ENCODE measurements around the gene ITPKA.
"Not testable (repeated sequence)": the region's sequence is repeated elsewhere in the genome, so short reads cannot be mapped to it uniquely, and the experiment has no call there.

Gene ITPKA

DNA sequence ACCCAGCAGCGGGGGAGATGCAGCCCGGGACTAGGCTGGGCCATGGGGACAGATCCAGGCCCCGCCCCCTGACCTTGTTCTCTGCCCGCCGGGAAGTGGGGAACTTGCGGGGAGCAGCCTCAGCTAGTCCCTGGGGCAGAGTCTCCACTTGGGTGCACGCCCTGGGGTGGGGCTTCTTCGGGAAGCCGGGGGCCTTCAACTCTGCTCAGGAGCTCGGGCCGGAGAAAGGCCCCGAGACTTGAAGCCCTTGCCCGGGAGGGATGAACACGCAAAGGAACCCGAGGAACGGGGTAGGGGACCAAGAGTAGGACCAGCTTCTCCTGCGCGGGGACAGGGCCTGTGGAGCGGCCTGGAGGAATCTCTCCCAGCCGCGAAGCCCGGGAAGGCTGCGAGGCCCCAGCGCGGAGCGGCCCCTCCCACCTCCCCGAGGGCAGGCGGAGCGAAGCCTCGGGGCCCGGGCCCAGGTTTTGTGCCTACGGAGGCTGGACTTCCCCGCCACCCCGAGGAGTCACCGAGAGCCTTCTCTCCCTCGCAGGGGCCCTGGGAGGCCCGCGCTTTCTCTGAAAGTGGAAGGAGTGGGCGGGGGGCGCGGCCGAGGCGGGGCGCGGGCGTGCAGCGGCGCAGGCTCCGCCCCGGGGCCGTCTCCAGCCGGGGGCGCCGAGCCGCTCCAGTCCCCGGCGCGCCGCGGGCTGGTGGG lies at the start of gene ITPKA:
ITPKA (plus strand) TSS at position 670 of the 697 bp plus-strand sequence. CDS start 54 bp downstream, outside the sequence.
- DNase-seq (ENCODE audit: low spot score): peak; percentile 91

DNA sequence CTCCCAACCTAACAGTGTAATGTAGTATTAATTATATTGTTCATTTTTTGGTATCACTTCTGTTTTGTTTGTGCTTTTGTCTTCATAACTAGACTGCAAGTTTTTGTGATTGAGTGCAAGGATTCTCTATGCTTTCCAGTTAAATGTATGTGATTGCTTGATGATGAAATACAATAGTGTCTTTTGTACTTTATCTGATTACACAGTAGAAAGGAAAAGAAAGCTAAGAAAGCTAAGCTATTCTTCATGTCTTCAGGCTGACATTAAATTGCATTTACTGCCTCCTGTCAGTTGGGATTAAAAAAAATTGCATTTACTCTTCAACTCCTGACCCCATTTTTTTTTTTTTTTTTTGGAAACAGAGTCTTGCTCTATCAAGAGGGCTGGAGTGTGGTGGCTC lies 48.3 kb upstream of the ITPKA start:
- no peak for DNase-seq (ENCODE audit: low spot score)

DNA sequence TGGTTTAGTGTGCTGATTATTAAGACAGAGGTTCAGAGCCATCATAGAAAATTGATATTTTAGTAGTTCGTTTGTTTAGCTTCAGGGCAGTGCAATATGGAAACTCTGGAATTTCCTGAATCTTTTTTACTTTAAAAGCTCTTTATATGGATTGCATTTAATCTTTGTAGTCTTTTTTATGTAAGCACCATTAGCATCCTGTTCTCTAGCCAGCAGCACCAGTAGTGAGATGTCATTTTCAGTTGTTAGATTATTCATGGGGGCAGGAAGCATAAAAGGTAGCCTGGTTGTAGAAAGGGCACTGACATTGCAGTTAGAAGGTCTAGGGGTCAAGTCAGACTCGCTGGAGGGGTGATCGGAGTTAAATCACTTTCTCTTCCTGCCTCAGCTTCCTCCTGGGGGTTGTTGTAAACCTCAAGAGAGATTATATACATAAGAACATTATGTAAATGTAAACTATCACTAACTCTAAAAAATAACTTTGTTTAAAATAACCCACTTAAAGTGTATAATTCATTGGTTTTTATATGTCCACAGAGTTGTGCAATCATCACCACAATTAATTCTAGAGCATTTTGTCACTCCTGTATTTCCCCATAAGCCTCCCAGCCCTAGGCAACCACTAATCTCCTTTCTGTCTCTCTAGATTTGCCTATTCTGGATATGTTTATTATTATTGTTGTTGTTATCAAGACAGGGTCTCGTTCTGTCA lies 31.4 kb upstream of the ITPKA start:
- DNase-seq (ENCODE audit: low spot score): no peak

DNA sequence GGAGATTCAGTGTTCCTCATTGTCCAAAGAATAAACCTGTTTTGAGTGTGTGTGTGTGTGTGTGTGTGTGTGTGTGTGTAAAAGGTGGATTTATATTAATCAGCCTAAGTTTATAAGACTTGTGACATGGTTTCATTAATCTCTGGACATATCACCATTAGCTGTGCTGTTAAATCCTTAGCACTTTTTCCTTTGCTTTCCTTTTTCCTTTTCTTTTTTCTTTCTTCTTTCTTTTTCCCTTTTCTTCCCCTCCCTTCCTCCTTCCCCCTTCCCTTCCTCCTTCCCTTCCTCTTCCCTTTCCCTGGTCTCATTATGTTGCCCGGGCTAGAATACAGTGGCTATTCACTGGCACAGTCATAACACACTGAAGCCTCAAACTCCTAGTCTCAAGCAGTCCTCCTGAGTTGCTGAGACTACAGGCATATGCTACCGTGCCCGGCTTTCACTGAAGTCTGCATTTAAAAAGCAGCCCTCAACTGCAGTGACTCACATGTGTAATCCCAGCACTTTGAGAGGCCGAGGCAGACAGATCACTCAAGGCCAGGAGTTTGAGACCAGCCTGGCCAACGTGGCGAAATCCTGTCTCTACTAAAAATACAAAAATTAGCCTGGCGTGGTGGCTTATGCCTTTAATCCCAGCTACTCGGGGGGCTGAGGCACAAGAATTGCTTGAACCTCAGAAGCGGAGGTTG lies 28.6 kb upstream of the ITPKA start:
- no peak for DNase-seq (ENCODE audit: low spot score)

DNA sequence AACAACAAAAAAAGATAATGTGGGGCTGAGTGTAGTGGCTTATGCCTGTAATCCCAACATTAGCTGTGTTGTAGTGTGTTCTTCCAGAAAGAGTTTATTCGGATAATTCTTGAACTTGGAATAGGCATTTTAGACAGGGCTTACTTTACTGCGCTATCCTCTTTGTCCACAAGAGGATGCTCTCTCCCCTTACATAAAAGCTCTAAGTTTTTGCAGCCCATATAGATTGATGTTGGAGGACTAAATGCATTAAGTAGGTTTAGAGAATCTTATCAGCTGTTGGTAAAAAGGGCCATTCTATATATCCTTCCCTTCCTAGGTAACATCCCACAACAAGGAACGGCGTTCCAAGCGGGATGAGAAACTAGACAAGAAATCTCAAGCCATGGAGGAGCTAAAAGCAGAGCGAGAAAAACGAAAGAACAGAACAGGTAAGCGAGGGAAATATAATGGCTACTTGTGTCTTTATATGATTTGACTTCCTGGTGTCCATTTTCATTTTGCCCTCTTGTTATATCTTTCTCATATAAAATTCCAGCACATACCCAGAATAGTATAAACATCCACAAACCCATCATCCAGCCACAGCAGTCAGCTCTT lies 27.8 kb upstream of the ITPKA start:
- peak; percentile 53 for DNase-seq (ENCODE audit: low spot score)

DNA sequence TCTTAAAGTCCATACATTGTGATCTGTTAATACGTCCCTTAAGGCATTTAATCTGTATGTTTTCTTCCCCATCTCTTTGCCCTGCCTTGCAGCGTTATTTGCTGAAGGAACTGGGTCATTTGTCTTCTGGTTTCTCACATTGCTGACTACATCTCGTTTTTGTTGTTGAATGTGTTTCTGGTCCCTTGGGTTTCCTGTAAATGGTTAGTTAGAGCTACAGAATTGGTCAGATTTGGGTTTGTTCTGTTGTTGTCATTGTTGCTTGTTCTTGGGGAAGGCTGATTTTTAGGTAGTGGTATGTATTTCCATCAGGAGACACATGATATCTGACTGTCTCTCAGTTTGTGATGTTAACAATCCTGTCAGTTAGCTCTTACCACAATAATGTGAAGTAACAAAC lies 27.0 kb upstream of the ITPKA start:
- DNase-seq (ENCODE audit: low spot score): no peak

DNA sequence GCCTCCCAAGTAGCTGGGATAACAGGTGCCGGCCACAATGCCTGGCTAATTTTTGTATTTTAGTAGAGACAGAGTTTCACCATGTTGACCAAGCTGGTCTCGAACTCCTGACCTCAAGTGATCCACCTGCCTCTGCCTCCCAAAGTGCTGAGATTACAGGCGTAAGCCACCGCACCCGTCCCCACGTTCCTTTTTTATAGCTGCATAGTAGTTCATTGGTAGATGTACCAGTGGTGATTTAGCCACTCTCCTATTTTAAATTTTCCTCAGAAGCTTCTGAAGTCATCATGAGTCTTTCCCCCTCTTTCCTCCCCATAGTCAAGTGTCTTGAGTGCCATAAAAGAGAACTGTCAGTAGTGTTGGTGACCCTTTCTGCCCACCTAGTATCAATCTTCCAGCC lies 24.0 kb upstream of the ITPKA start:
- not testable (repeated sequence) for DNase-seq (ENCODE audit: low spot score)

DNA sequence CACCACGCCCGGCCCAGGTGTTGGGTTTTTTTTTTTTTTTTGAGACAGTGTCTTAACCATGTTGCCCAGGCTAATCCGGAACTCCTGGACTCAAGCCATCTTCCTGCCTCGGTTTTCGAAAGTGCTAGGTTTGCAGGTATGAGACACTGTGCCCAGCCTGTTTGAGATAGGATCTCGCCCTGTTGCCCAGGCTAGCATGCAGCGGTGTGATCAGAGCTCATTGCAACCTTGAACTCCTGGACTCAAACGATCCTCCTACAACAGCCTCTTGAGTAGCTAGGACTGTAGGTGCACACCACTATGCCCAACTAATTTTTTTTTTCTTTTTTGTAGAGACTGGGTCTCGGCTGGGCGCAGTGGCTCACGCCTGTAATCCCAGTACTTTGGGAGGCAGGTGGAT lies 20.3 kb upstream of the ITPKA start:
- no peak for DNase-seq (ENCODE audit: low spot score)

DNA sequence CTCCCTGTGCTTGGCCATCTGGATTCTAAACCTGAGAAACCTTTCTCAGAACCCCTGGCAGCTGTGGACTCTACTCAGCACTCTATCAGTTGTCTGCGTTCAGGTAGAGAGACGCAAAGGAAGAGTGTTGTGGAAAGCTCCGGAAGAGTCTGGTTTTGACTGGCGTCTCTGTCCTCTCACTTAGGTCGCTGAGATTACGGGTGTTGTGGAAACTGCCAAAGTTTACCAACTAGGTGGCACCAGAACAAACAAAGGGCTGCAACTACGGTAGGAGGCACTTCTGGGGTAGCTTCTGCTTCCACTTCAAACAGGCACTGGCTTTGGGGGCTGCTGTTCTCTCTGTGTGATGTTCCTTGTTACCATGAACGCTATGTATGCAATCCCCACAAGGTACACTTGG lies 19.2 kb upstream of the ITPKA start:
- no peak for DNase-seq (ENCODE audit: low spot score)

DNA sequence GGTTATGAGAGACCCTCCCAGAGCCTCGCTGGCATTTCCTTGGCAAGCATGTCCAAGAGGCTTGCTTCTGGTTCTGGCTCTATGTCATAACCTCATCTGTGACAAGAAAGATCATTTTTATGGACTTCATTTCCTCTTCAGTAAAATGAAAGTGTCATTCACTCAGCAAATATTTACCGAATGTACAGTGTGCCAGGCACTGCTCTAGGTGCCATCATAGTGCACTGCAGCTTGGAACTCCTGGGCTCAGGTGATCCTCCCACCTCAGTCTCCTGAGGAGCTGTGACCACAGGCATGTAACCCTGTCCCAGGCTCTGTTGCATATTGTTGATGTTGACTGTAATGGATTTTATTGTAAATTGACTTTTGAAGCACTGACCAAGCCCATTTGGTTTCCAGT lies 18.7 kb upstream of the ITPKA start:
- no peak for DNase-seq (ENCODE audit: low spot score)

DNA sequence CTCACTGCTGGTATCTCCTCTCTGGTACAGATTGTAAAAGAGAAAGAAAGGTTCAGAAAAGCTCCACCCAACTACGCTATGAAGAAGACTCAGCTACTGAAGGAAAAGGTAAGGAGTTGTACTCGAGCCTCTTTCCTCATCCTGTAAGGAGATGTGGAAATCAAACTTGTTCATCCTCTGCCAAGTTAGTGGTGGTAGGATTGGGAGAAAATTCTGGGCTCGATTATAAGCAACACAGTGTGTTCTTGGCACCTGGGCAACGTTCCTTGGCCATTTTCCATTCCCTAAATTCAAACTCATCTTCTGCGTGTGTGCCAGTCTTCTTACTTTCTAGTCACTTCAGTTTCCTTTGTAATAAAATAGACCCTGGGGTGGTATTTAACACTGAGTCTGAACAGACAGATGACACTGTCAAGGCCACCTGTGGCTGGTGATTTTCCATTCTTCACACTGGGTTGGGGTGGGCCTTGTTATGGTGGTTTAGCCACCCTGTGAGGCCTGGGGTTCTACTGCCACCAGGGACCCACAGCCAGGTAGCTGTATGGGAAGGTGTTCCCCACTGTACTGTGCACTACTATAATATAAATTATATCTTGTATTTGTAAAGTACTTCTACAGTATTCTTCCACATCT lies 17.1 kb upstream of the ITPKA start:
- DNase-seq (ENCODE audit: low spot score): no peak

DNA sequence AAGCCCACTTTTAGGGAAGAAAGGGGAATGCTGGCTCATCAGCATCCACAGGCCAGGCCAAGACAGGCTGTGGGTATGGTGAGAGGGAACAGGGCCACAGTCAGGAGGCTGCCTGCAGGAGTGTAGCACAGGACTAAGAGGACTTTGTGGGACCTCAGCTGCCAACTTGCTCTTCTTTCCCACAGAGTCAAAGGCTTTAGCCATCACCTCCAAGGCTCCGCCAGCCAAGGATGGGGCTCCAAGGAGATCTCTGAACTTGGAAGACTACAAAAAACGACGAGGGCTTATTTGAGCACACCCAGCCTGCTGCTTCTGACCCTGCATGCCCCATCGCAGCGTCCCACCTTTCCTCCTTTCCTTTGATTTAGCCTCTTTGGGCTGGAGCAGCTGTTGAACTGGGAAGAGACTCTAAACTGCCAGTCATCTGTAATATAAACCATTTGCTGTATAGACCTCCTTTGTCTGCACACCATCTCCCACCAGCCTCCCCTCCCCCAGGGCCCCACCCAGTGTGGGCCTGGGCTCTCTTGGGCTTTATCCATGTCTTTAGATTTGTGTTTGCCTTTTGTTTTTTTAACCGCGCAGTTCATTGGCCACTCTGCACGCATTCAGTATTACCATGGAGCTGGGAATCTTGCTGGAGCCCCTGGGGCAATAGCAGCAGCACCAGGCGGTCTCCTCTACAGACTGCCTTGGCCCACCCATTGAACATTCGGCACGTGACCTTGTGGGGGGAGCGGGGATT lies 13.1 kb upstream of the ITPKA start:
- DNase-seq (ENCODE audit: low spot score): no peak

DNA sequence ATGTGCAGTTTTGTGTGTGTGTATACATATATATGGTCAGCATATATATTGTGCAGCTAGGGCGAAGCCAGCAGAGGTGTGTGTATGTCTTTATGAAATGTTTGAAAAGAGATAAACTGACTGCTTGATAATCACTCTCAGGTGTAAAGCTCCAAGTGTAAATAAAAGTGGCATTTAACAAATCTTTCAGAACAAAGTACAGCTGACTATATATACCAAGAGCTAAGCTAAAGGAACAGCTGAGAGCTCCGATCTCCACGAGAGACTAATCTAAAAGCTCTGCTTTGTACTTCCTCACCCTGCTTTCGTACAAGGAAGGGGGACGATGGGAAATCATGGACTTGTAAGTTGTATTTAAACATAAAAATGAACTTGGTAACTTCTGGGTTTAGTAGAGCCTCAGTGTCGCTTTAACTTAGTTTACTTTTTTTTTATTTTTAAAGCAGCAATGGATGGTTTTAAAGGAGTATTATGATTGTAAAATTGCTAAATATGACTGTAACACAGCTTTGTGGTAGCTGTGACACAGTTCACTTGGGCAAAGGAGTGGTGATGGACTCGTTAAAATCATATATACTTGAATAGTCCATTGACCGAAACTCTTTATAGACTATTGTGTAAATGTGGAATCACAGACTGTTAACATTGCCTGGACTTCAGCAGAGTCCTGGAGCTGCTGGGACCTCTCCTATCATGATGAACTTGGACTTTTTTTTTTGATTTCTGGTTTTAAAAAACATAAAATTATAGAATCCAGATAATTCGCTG lies 11.4 kb upstream of the ITPKA start:
- no peak for DNase-seq (ENCODE audit: low spot score)

DNA sequence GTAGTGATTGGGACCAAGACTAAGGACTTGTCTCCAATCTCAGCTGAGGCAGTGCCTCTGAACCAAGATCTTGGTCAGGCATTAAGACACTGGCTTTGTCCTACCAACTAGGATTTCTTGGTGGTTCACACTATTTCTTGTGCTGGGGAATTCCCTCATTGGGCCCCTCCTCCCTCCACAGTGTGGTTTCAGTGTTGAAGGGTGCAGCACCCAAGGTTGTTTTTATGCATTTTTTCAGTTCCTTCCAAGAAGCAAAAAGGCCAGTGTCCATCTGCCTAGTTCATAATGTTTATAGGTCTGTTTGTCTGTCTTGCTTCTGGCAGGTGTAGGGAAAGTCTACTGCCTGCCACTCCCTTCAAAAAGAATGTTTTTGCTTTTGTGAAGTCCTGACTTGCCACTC lies 10.6 kb upstream of the ITPKA start:
- DNase-seq (ENCODE audit: low spot score): no peak

DNA sequence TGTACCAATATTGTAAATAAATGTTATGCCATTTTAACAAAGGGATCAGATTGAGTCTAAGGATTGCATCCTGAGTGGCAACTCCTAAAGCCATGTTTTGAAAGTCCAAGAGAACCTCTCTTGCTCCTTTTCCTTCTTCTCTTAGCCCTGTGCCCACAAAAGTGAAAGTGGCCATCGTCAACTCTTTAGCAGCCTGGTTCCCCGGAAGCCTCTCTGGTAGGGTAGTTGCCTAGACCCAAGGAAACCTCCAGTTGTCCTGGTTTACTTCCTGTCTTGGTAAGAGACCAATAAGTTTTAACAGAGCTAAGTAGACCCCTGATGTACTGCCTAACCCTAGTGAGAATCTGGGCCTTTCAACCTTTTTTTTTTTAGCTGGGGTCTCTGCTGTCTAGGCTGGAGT lies 10.2 kb upstream of the ITPKA start:
- DNase-seq (ENCODE audit: low spot score): no peak

DNA sequence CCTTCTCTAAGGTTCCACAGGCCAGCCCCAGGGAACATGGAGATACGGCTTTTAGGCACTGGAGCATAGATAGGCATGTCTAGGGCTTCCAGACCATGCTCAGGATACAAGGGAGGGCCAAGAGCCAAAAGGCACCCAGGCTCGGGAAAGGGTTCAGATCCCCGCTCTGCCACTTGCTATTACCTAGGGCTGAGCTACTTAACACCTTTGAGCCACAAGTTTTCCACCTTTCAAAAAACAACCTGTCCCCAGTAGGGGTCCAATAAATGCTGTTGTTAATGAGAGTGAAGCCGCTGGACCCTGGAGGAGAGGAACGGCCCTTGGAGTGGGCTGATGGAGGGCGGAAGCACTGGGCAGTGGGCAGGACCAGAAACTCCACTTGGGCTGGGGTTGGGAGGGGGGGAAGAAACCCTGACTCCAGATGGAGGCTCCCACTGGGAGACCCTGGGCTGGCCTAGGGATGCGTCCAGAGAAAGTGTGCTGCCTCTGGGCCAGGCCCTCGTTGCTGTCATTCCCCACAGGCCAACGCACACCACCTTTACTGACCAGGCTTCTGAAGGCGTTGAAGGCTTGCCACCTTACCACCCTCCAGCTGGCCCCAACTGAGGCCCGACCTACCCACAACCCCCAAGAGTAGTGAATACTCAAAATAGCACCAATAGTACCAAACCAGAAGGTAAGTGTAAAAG lies 8.6 kb upstream of the ITPKA start:
- no peak for DNase-seq (ENCODE audit: low spot score)

DNA sequence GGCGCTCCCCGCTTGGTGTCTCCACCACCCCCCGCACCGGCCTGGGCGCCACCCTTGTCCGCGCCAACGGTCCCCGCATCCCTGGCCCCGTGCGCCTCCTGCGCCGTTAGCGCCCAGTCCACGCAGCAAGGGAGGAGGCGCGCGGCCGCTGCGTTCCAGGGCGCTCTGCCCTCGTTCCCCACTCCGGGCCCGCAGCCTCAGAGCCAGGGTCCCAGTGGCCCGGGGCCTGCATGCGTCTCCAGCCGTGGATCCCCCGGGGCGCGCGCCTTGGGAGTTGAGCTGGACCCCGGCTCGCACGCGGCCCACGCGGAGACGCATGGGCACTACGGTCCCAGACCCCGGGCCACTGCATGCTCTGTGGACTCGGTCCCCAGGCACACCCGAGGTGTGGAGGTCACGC lies 7.4 kb upstream of the ITPKA start:
- DNase-seq (ENCODE audit: low spot score): no peak

DNA sequence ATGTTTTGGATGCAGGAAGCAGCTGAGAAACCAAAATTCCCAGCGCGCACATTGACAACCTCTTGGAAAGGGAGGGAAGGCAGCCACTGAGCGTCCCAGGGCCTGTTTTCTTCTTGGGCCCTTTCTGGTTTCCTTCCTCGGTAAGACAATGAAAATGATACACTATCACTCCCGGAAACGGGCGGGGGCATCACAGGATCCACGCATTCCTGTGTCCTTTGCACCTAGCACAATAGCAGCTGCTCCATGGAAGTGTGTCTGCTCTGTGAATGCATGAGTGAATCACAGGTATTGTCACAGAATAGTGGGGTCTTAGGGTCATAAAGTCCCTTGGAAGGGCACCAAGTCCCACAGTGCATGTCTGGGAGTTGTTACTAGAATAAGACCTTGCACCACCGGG lies 6.3 kb upstream of the ITPKA start:
- DNase-seq (ENCODE audit: low spot score): no peak

DNA sequence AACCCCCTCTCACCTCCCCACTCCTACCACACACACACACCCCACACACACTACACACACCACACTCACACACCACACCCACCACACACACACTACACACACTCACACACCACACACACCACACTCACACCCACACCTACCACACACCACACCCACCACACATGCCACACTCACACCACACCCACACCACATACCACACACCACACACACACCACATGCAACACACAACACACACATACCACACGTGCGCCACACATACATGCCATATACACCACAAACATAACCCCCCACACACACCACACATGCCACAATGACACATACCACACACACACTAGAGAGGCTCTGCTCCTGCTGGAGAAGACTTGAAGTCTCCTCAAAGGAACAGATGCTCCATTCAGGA lies 5.9 kb upstream of the ITPKA start:
- no peak for DNase-seq (ENCODE audit: low spot score)

DNA sequence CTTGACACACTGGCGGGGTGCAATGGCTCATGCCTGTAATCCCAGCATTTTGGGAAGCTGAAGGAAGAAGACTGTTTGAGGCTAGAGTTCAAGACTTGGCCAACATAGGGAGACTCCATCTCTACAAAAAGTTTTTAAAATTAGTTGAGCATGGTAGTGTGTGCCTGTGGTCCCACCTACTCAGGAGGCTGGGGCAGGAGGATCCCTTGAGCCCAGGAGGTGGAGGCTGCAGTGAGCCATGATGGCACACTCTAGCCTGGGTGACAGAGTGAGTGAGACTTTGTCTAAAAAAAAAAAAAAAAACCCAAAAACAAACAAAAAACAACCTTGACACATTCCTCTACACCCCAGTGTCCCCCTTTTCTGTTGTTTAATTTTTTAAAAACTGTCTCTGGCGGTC lies 4.0 kb upstream of the ITPKA start:
- no peak for DNase-seq (ENCODE audit: low spot score)

Measured in D341Med (cell line).